T-helper 17 cell (primary cell): Measurements from ENCODE around the gene NXPE1. TPM values are rescaled to one million over a fixed set of nuclear protein-coding genes. Genes with fewer than 3 reads are reported as not detected.

ENCODE experiments used
- ATAC-seq: fragments of 150-1000 bp; cut with Tn5 transposase; 2 replicates; pipeline ENCODE4 v1.10.0; 2021; ENCODE audit warnings: mild to moderate bottlenecking, moderate library complexity
- DNase-seq, 3 donors: peaks; one replicate each; pipeline versions ENCODE4 v3.0.0 to v3.0.0-alpha.2; 2020 to 2021
- H3K9me3 ChIP-seq: one replicate; pipeline ENCODE4 v1.7.0; 2013; ENCODE audit warnings: low read length, mild to moderate bottlenecking; ENCODE audit not compliant: control insufficient read depth, poor library complexity, severe bottlenecking
- H3K27ac Mint-ChIP-seq: one replicate; pipeline ENCODE4 v1.8.0; 2022; ENCODE audit warnings: mild to moderate bottlenecking, moderate library complexity, mixed read lengths
- H3K27me3 Mint-ChIP-seq: one replicate; pipeline ENCODE4 v1.8.0; 2022; ENCODE audit warnings: mixed read lengths
- H3K36me3 Mint-ChIP-seq: one replicate; pipeline ENCODE4 v1.8.0; 2022; ENCODE audit warnings: low read depth, mixed read lengths
- H3K4me1 Mint-ChIP-seq: one replicate; pipeline ENCODE4 v1.8.0; 2022; ENCODE audit warnings: mild to moderate bottlenecking, mixed read lengths
- H3K4me3 Mint-ChIP-seq: one replicate; pipeline ENCODE4 v1.8.0; 2022; ENCODE audit warnings: mild to moderate bottlenecking, moderate library complexity, mixed read lengths
- total RNA-seq, 4 donors: library from RNA in 2 of 4; stranded (reverse) in 2 of 4; gene quantifications; one replicate each; pipeline ENCODE4 v1.2.3 and lab custom pipeline; 2022 to 2026

NXPE1 gene
- total RNA-seq, 2 donors from 2014 or later: not detected

DNA sequence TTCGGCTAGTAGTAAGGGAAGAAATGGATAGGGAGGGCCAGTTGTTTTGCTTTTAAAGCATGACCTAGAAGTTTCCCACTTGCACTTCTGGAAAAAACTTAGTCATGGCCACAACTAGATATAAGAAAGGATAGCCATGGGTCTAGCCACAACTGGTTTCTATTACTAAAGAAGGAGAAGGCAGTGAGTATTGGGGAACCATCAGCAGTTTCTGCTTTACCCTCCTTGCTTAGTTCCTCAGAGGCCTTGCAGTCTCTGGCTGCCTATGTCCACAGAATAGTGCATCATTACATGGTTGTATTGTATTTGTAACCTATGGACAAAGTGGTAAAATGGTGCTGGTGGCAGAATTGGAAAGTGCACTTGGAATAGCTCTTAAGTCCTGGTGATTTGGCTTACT, 35.6 kb downstream of the NXPE1 start:
- Mint-ChIP-seq H3K36me3 (no peaks in the 10 kb centered on the region), H3K27me3 (peaks cover 8% of the 10 kb centered on the region), H3K27ac (no peak overlapping the region), H3K4me3 (no peak overlapping the region), H3K4me1 (no peaks in the 10 kb centered on the region)
- H3K9me3 ChIP-seq: no peaks in the 10 kb centered on the region
- ATAC-seq (no peak), DNase-seq (no peak)

GRCh38 chr11:114522818-114523217, 36.9 kb downstream of the NXPE1 start:
- Mint-ChIP-seq H3K36me3 (no peaks in the 10 kb centered on the region), H3K27me3 (peaks cover 8% of the 10 kb centered on the region), H3K27ac (no peak overlapping the region), H3K4me3 (no peak overlapping the region), H3K4me1 (no peaks in the 10 kb centered on the region)
- H3K9me3 ChIP-seq: no peaks in the 10 kb centered on the region
- ATAC-seq (no peak), DNase-seq (no peak)

- no peak overlapping the region for H3K27ac Mint-ChIP-seq
- H3K27me3 Mint-ChIP-seq: no peaks in the 10 kb centered on the region
- no peaks in the 10 kb centered on the region for H3K36me3 Mint-ChIP-seq
- no peak for DNase-seq
- no peaks in the 10 kb centered on the region for H3K9me3 ChIP-seq
- no peak for ATAC-seq
- H3K4me1 Mint-ChIP-seq: peaks cover 5% of the 10 kb centered on the region
- no peak overlapping the region for H3K4me3 Mint-ChIP-seq
Observed at GRCh38 chr11:114511538-114511937, 48.1 kb downstream of the NXPE1 start.

DNA sequence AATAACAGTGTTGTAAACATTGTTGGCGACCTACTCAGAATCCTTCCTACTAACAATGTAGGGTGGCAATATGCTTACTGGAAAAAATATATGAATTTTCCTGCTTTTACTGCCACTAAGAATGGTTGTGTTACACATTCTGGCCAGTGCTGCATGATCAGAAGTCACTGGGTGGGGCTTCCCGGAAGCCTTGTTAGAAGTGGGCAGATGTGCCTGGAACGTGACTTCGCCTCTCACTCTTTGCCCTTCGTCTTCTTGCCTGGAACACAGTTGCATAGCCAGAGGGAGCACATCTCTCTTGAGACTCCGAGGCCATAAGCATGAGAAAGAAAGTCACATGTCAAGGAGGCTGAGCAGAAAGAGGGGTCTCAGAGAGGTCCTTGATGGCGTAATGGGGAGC, 48.6 kb downstream of the NXPE1 start:
- Mint-ChIP-seq H3K4me3 (no peak overlapping the region), H3K36me3 (no peaks in the 10 kb centered on the region), H3K4me1 (peaks cover 5% of the 10 kb centered on the region), H3K27ac (no peak overlapping the region), H3K27me3 (no peaks in the 10 kb centered on the region)
- no peak for ATAC-seq
- no peaks in the 10 kb centered on the region for H3K9me3 ChIP-seq
- DNase-seq: no peak

DNA sequence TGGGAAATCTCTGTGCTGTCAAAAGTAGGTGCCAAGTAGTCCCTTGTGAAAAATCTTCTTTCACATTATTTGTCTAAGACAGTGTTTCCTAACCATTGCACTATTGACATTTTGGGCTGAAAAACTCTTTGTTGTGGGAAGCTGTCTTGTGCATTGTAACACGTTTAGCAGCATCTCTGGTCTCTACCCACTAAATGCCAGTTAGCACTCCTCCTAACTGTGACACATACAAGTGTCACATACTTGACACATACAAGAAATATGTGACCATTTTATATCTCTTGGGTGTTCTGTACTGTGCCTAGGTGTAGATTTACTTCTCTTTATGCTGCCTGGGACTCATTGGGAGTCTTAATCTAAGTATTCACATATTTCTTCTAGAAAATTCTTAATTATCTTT, 57.8 kb downstream of the NXPE1 start:
- no peaks in the 10 kb centered on the region for H3K9me3 ChIP-seq
- no peak overlapping the region for H3K27ac Mint-ChIP-seq
- H3K27me3 Mint-ChIP-seq: peaks cover 12% of the 10 kb centered on the region
- peaks cover 2% of the 10 kb centered on the region for H3K4me1 Mint-ChIP-seq
- no peak for DNase-seq
- no peak overlapping the region for H3K4me3 Mint-ChIP-seq
- no peak for ATAC-seq
- peaks cover 4% of the 10 kb centered on the region for H3K36me3 Mint-ChIP-seq

GRCh38 chr11:114499756-114500155, 59.9 kb downstream of the NXPE1 start:
- H3K4me3 Mint-ChIP-seq: no peak overlapping the region
- no peaks in the 10 kb centered on the region for H3K9me3 ChIP-seq
- H3K36me3 Mint-ChIP-seq: peaks cover 6% of the 10 kb centered on the region
- H3K27ac Mint-ChIP-seq: no peak overlapping the region
- peaks cover 12% of the 10 kb centered on the region for H3K27me3 Mint-ChIP-seq
- DNase-seq: no peak
- H3K4me1 Mint-ChIP-seq: peaks cover 2% of the 10 kb centered on the region
- no peak for ATAC-seq

GRCh38 chr11:114496915-114497314, 62.8 kb downstream of the NXPE1 start:
- Mint-ChIP-seq H3K27me3 (peaks cover 6% of the 10 kb centered on the region), H3K36me3 (peaks cover 6% of the 10 kb centered on the region), H3K27ac (no peak overlapping the region), H3K4me3 (no peak overlapping the region), H3K4me1 (no peaks in the 10 kb centered on the region)
- ATAC-seq (no peak), DNase-seq (no peak)
- no peaks in the 10 kb centered on the region for H3K9me3 ChIP-seq

- ATAC-seq (no peak), DNase-seq (no peak)
- no peak overlapping the region for H3K27ac Mint-ChIP-seq
- H3K4me3 Mint-ChIP-seq: no peak overlapping the region
- H3K27me3 Mint-ChIP-seq: peaks cover 6% of the 10 kb centered on the region
- H3K9me3 ChIP-seq: no peaks in the 10 kb centered on the region
- no peaks in the 10 kb centered on the region for H3K4me1 Mint-ChIP-seq
- H3K36me3 Mint-ChIP-seq: peaks cover 2% of the 10 kb centered on the region
Observed at GRCh38 chr11:114483929-114484328, 75.8 kb downstream of the NXPE1 start.

DNA sequence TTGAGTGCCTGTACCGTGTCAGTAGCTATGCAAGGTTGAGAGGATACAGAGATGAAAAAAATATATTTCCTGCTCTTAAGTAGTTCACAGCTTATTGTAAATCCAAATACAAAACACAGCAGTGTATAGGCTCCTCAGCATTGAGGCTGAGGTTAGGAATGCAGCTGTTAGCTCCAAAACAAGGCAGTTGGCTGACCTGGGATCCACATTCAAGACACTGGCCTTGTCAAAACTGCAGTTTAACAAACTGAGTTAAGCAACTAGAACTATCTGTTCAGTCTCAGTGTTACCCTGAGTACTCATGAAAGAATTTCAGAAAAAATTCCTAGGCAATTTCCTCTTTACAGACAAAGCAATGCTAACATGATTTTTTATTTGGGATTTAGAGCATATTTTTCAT, 77.6 kb downstream of the NXPE1 start:
- H3K4me1 Mint-ChIP-seq: no peaks in the 10 kb centered on the region
- peak overlapping the region; percentile 14 for H3K27ac Mint-ChIP-seq
- H3K27me3 Mint-ChIP-seq: peaks cover 6% of the 10 kb centered on the region
- DNase-seq (no peak), ATAC-seq (no peak)
- H3K9me3 ChIP-seq: no peaks in the 10 kb centered on the region
- H3K36me3 Mint-ChIP-seq: peaks cover 2% of the 10 kb centered on the region
- H3K4me3 Mint-ChIP-seq: no peak overlapping the region

DNA sequence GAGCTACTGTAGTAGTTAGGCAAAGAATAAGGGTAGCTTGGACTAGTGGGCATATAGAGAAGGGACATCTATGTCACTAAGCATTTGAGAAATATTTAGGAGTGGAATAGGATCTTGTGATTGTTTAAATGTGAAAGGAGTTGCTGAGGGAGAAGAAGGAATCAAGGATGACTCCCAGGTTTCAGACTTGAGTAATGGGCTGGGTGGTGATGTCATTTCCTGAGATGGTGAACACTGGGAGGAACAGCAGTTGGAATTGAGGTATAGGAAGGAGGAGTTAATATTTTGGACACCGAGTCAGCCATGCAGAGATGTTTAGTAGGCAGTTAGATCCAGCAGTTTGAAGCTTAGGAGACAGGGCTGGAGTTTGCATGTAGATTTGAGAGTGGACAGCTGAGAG, 80.3 kb downstream of the NXPE1 start:
- ATAC-seq: no peak

DNA sequence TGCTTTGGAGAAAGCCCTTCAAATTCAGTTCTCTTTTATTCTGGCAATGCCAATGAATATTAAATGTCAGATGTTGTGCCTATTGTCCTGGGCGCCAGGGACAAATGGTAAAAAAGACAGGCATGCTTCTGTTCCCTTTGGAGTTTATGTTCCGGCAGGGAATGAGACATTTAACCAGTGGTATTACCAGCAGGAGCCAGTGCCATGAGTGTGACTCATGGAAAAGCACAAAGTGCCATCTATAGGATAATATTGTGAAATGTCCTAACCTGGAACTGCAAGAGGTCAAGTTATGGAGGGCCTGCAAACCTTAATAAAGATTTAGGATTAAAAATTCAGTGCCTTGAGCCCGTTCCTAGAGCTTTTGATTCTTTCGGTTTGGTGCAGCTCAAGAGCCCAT, 80.9 kb downstream of the NXPE1 start:
- H3K27me3 Mint-ChIP-seq: no peaks in the 10 kb centered on the region
- no peaks in the 10 kb centered on the region for H3K4me1 Mint-ChIP-seq
- ATAC-seq (no peak), DNase-seq (no peak)
- H3K27ac Mint-ChIP-seq: no peak overlapping the region
- no peak overlapping the region for H3K4me3 Mint-ChIP-seq
- no peaks in the 10 kb centered on the region for H3K9me3 ChIP-seq
- peaks cover 2% of the 10 kb centered on the region for H3K36me3 Mint-ChIP-seq

More for the DNA sequence above, 80.3 kb downstream of the NXPE1 start:
- Mint-ChIP-seq H3K27me3 (no peaks in the 10 kb centered on the region), H3K27ac (no peak overlapping the region), H3K4me3 (no peak overlapping the region), H3K4me1 (no peaks in the 10 kb centered on the region), H3K36me3 (peaks cover under 1% of the 10 kb centered on the region)
- no peak for DNase-seq
- no peaks in the 10 kb centered on the region for H3K9me3 ChIP-seq

- H3K9me3 ChIP-seq: no peaks in the 10 kb centered on the region
Observed at GRCh38 chr11:114478001-114478410, 81.7 kb downstream of the NXPE1 start.

DNA sequence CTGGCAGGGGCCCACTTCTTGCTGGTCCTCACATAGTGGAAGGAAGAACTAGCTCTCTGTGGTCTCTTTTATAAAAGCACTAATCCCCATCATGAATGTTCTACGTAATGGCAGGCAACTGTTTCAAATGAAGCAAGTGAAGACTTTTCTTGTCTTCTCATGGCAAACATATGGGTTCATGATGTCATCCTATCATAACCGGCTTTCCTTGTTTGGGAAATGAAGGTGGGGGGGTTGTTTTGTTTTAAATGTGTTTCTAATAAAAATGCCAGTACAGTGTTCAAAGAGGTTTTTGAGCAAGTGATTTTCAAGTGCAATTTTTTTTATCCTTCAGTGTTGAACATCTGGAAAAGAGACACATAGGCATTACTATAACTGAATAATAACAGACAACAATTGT, 87.0 kb downstream of the NXPE1 start:
- no peak for DNase-seq
- no peaks in the 10 kb centered on the region for H3K27me3 Mint-ChIP-seq
- H3K36me3 Mint-ChIP-seq: peaks cover 2% of the 10 kb centered on the region
- no peak overlapping the region for H3K4me3 Mint-ChIP-seq
- no peak overlapping the region for H3K27ac Mint-ChIP-seq
- no peak for ATAC-seq
- H3K4me1 Mint-ChIP-seq: no peaks in the 10 kb centered on the region
- H3K9me3 ChIP-seq: peaks cover 4% of the 10 kb centered on the region

More at GRCh38 chr11:114478001-114478410, 81.7 kb downstream of the NXPE1 start:
- Mint-ChIP-seq H3K4me3 (no peak overlapping the region), H3K27me3 (no peaks in the 10 kb centered on the region), H3K4me1 (no peaks in the 10 kb centered on the region), H3K27ac (no peak overlapping the region), H3K36me3 (peaks cover 2% of the 10 kb centered on the region)
- DNase-seq (no peak), ATAC-seq (no peak)
